ENCODE results near the gene ALOXE3. TPM values are rescaled to one million over a fixed set of nuclear protein-coding genes. Genes with fewer than 3 reads are reported as not detected.

Gene ALOXE3
- total RNA-seq, 1 donor, result 0.10 TPM

- Histone ChIP-seq H3K4me1 (ENCODE audit: insufficient read depth, low read length) (peaks cover 81% of the 10 kb centered on the region), H3K9me3 (ENCODE audit: low read depth, low read length) (no peaks in the 10 kb centered on the region), H3K4me3 (ENCODE audit: low read length) (no peak overlapping the region), H3K27me3 (ENCODE audit: insufficient read depth, low read length) (no peaks in the 10 kb centered on the region)
These were observed 40.1 kb upstream of the ALOXE3 start for GRCh38 chr17:8158267-8159031.

- Histone ChIP-seq H3K4me3 (ENCODE audit: low read length) (peak overlapping the region; percentile 51), H3K9me3 (ENCODE audit: low read depth, low read length) (no peaks in the 10 kb centered on the region), H3K4me1 (ENCODE audit: insufficient read depth, low read length) (peaks cover 89% of the 10 kb centered on the region), H3K27me3 (ENCODE audit: insufficient read depth, low read length) (no peaks in the 10 kb centered on the region)
These were observed 38.1 kb upstream of the ALOXE3 start for GRCh38 chr17:8156246-8156992.

GRCh38 chr17:8155996-8156245, 37.6 kb upstream of the ALOXE3 start:
- Histone ChIP-seq H3K4me1 (ENCODE audit: insufficient read depth, low read length) (peaks cover 89% of the 10 kb centered on the region), H3K9me3 (ENCODE audit: low read depth, low read length) (no peaks in the 10 kb centered on the region), H3K27me3 (ENCODE audit: insufficient read depth, low read length) (no peaks in the 10 kb centered on the region), H3K4me3 (ENCODE audit: low read length) (peak overlapping the region; percentile 51)

- H3K9me3 ChIP-seq (ENCODE audit: low read depth, low read length), result no peaks in the 10 kb centered on the region
- no peaks in the 10 kb centered on the region for H3K27me3 ChIP-seq (ENCODE audit: insufficient read depth, low read length)
- H3K4me1 ChIP-seq (ENCODE audit: insufficient read depth, low read length), result peaks cover 89% of the 10 kb centered on the region
- peak overlapping the region; percentile 51 for H3K4me3 ChIP-seq (ENCODE audit: low read length)
These were observed 37.1 kb upstream of the ALOXE3 start for GRCh38 chr17:8155231-8155995.

GRCh38 chr17:8154608-8155155, 36.4 kb upstream of the ALOXE3 start:
- no peaks in the 10 kb centered on the region for H3K27me3 ChIP-seq (ENCODE audit: insufficient read depth, low read length)
- H3K4me3 ChIP-seq (ENCODE audit: low read length), result no peak overlapping the region
- H3K4me1 ChIP-seq (ENCODE audit: insufficient read depth, low read length), result peaks cover 85% of the 10 kb centered on the region

GRCh38 chr17:8153957-8154607, 35.8 kb upstream of the ALOXE3 start:
- Histone ChIP-seq H3K9me3 (ENCODE audit: low read depth, low read length) (no peaks in the 10 kb centered on the region), H3K4me3 (ENCODE audit: low read length) (no peak overlapping the region), H3K27me3 (ENCODE audit: insufficient read depth, low read length) (no peaks in the 10 kb centered on the region), H3K4me1 (ENCODE audit: insufficient read depth, low read length) (peaks cover 81% of the 10 kb centered on the region)

More at GRCh38 chr17:8154608-8155155, 36.4 kb upstream of the ALOXE3 start:
- H3K9me3 ChIP-seq (ENCODE audit: low read depth, low read length), result no peaks in the 10 kb centered on the region

GRCh38 chr17:8153525-8153956, 35.2 kb upstream of the ALOXE3 start:
- no peaks in the 10 kb centered on the region for H3K27me3 ChIP-seq (ENCODE audit: insufficient read depth, low read length)
- H3K4me1 ChIP-seq (ENCODE audit: insufficient read depth, low read length), result peaks cover 77% of the 10 kb centered on the region
- no peak overlapping the region for H3K4me3 ChIP-seq (ENCODE audit: low read length)
- H3K9me3 ChIP-seq (ENCODE audit: low read depth, low read length), result no peaks in the 10 kb centered on the region

GRCh38 chr17:8153031-8153451, 34.7 kb upstream of the ALOXE3 start:
- no peaks in the 10 kb centered on the region for H3K9me3 ChIP-seq (ENCODE audit: low read depth, low read length)
- peaks cover 72% of the 10 kb centered on the region for H3K4me1 ChIP-seq (ENCODE audit: insufficient read depth, low read length)
- no peak overlapping the region for H3K4me3 ChIP-seq (ENCODE audit: low read length)
- no peaks in the 10 kb centered on the region for H3K27me3 ChIP-seq (ENCODE audit: insufficient read depth, low read length)

- H3K4me1 ChIP-seq (ENCODE audit: insufficient read depth, low read length), result peaks cover 65% of the 10 kb centered on the region
- peak within 1 kb of the TSS; percentile 50 for H3K4me3 ChIP-seq (ENCODE audit: low read length)
- H3K27me3 ChIP-seq (ENCODE audit: insufficient read depth, low read length), result no peaks in the 10 kb centered on the region
- no peaks in the 10 kb centered on the region for H3K9me3 ChIP-seq (ENCODE audit: low read depth, low read length)
These were observed 33.9 kb upstream of the ALOXE3 start, which contains the start of gene PER1 for GRCh38 chr17:8152112-8152775. Gene PER1 (minus strand): TSS chr17:8152404. CDS start chr17:8150706, 1,698 bp downstream.

- H3K9me3 ChIP-seq (ENCODE audit: low read depth, low read length), result no peaks in the 10 kb centered on the region
- no peaks in the 10 kb centered on the region for H3K27me3 ChIP-seq (ENCODE audit: insufficient read depth, low read length)
- H3K4me1 ChIP-seq (ENCODE audit: insufficient read depth, low read length), result peaks cover 59% of the 10 kb centered on the region
- H3K4me3 ChIP-seq (ENCODE audit: low read length), result peak overlapping the region; percentile 50
These were observed 33.4 kb upstream of the ALOXE3 start for GRCh38 chr17:8151641-8152111.

GRCh38 chr17:8151120-8151640, 32.9 kb upstream of the ALOXE3 start:
- Histone ChIP-seq H3K4me1 (ENCODE audit: insufficient read depth, low read length) (peaks cover 59% of the 10 kb centered on the region), H3K4me3 (ENCODE audit: low read length) (peak overlapping the region; percentile 50), H3K9me3 (ENCODE audit: low read depth, low read length) (no peaks in the 10 kb centered on the region), H3K27me3 (ENCODE audit: insufficient read depth, low read length) (no peaks in the 10 kb centered on the region)

GRCh38 chr17:8150194-8151119, 32.1 kb upstream of the ALOXE3 start:
- H3K9me3 ChIP-seq (ENCODE audit: low read depth, low read length), result no peaks in the 10 kb centered on the region
- H3K27me3 ChIP-seq (ENCODE audit: insufficient read depth, low read length), result no peaks in the 10 kb centered on the region
- H3K4me3 ChIP-seq (ENCODE audit: low read length), result peak overlapping the region; percentile 50
- peaks cover 54% of the 10 kb centered on the region for H3K4me1 ChIP-seq (ENCODE audit: insufficient read depth, low read length)

All from mononuclear cell (primary cell).